ENCODE measurements around the gene NGB. TPM values are rescaled to one million over a fixed set of nuclear protein-coding genes. Genes with fewer than 3 reads are reported as not detected.
A peak's percentile ranks its signal among the peaks of the same experiment; 100 is the strongest.

Gene NGB
- total RNA-seq, 1 donor from 2014 or later = not detected

DNA sequence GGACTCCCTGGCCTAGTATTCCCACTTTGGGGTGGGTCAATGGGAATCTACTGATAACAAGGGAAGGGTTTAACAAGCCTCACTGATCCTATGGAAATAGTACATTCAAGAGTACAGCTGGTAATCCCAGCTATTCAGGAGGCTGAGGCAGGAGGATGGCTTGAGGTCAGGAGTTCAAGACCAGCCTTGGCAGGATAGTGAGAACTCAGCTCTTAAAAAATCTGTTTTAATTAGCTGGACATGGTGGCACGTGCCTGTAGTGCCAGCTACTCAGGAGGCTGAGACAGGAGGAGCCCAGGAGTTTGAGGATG is 45.1 kb upstream of the NGB start:
- H3K27me3 Mint-ChIP-seq (ENCODE audit: low read depth) = no peaks in the 10 kb centered on the region
- DNase-seq (ENCODE audit: low spot score in 2 of 2, unreplicated experiment in 2 of 2) = no peak
- H3K4me1 Mint-ChIP-seq = peaks cover 49% of the 10 kb centered on the region
- H3K4me3 Mint-ChIP-seq = no peak overlapping the region
- H3K36me3 Mint-ChIP-seq = no peaks in the 10 kb centered on the region
- no peaks in the 10 kb centered on the region for H3K9me3 Mint-ChIP-seq
- TF ChIP-seq, protein P1, sequence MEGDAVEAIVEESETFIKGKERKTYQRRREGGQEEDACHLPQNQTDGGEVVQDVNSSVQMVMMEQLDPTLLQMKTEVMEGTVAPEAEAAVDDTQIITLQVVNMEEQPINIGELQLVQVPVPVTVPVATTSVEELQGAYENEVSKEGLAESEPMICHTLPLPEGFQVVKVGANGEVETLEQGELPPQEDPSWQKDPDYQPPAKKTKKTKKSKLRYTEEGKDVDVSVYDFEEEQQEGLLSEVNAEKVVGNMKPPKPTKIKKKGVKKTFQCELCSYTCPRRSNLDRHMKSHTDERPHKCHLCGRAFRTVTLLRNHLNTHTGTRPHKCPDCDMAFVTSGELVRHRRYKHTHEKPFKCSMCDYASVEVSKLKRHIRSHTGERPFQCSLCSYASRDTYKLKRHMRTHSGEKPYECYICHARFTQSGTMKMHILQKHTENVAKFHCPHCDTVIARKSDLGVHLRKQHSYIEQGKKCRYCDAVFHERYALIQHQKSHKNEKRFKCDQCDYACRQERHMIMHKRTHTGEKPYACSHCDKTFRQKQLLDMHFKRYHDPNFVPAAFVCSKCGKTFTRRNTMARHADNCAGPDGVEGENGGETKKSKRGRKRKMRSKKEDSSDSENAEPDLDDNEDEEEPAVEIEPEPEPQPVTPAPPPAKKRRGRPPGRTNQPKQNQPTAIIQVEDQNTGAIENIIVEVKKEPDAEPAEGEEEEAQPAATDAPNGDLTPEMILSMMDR (IDR thresholded peaks at IDR 0.05; ENCODE audit: unreplicated experiment) = no peak
- H3K27ac Mint-ChIP-seq = peak overlapping the region; percentile 6

DNA sequence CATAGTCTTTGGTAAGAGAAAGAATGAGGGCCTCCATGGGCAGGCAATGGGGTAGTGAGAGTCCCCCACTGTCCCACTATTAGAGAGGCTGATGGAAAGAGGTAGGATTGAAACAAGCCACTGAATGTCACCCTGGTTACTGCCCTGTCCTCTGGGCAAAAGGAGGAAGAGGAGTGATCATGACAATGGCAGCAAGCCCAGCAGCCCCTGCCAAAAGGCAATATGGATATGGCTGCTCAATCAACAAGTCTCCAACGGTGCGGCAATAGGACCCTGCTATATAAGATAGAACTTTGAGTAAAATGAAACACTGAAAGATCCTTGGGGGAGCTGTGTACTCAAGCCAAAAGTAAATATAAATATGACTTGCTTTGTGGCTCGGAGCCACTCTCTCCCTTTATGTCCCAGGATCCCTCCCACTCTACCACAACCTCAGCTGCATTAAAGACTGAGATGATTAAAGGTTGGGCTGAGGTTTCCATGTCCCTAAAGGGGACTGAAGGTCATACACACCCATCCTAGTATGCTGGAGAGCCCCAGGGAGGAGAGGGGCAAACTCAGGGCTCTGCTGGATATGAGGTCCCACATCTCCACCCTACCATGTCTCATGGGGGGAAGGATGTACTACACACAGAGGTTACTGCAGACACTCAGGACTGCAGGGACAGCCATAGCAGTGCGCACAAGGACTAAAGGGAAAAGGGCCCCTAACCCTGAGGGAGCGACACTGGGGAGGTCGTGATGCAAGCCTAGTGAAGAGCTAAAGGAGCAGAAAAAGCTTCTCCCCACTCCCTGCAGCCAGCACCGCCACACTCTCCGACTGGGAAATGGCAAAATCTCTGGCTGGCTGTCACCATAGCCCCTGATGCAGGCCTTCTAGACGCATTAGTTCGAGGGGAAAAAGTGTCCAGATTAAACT is 43.8 kb upstream of the NGB start:
- Mint-ChIP-seq H3K9me3 (no peaks in the 10 kb centered on the region), H3K27me3 (ENCODE audit: low read depth) (no peaks in the 10 kb centered on the region), H3K36me3 (peaks cover 2% of the 10 kb centered on the region), H3K4me3 (no peak overlapping the region), H3K27ac (peak overlapping the region; percentile 92), H3K4me1 (peaks cover 45% of the 10 kb centered on the region)
- DNase-seq (ENCODE audit: low spot score in 2 of 2, unreplicated experiment in 2 of 2) = no peak
- TF ChIP-seq, protein P1 (IDR thresholded peaks at IDR 0.05; ENCODE audit: unreplicated experiment) = no peak

DNA sequence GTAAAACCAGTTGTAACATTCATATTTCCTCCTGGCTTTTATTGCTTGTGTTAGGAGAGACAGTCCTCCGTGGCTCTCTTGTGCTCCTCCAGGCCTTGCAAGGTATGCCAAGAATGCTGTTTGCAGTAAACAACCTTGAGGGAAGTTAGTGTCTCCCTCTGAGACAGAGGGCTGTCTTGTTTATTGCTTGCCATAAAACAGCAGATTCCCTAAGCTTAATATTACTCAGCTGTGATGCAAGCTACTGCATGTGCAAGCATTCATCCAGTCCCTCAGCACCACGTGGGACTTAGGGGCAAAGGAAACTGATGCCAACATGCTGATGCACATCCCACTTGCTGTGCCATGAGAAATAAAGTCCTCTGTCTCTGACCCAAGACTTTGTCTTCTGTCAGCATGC is 43.0 kb upstream of the NGB start:
- DNase-seq (ENCODE audit: low spot score in 2 of 2, unreplicated experiment in 2 of 2) = no peak
- no peaks in the 10 kb centered on the region for H3K9me3 Mint-ChIP-seq
- H3K4me3 Mint-ChIP-seq = no peak overlapping the region
- H3K36me3 Mint-ChIP-seq = peaks cover 2% of the 10 kb centered on the region
- H3K4me1 Mint-ChIP-seq = peaks cover 38% of the 10 kb centered on the region
- H3K27ac Mint-ChIP-seq = peak overlapping the region; percentile 92
- H3K27me3 Mint-ChIP-seq (ENCODE audit: low read depth) = no peaks in the 10 kb centered on the region
- TF ChIP-seq, protein P1 (IDR thresholded peaks at IDR 0.05; ENCODE audit: unreplicated experiment) = no peak

DNA sequence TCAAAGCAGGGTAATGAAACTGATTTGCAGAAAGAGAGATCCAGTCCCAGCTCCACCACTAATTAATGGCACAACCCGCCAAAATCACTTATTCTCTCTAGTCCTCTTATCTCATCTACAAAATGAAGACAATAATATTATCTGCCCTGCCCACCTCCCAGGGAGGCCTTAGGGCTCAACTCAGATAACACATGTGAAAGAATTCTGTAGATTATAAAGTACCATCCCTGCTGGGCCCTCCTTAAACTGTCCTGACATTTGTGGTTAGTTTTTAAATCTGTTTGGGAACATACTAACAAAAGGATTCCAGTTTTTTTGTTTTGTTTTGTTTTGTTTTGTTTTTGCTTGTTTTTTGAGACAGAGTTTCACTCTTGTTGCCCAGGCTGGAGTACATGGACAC is 42.4 kb upstream of the NGB start:
- no peak for DNase-seq (ENCODE audit: low spot score in 2 of 2, unreplicated experiment in 2 of 2)
- Mint-ChIP-seq H3K36me3 (peaks cover 2% of the 10 kb centered on the region), H3K4me1 (peaks cover 38% of the 10 kb centered on the region), H3K27me3 (ENCODE audit: low read depth) (no peaks in the 10 kb centered on the region), H3K9me3 (no peaks in the 10 kb centered on the region), H3K4me3 (no peak overlapping the region), H3K27ac (peak overlapping the region; percentile 92)
- TF ChIP-seq, protein P1 (IDR thresholded peaks at IDR 0.05; ENCODE audit: unreplicated experiment) = no peak

DNA sequence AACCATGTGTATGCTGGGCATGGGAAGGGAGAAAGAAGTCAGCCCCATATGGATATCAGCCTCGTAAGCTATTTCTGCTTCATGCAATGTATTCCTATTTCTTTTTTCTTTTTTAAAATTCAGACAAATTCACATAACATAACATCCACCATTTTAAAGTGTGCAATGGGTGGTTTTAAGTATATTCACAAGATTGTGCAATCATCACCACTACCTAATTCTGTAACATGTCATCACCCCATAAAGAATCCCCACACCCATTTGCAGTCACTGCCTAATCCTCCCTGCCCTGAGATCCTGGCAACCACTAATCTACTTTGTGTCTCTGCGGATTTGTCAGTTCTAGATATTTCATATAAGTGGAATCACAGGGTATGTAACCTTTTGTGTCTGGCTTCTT is 40.2 kb upstream of the NGB start:
- TF ChIP-seq, protein P1 (IDR thresholded peaks at IDR 0.05; ENCODE audit: unreplicated experiment) = no peak
- DNase-seq (ENCODE audit: low spot score in 2 of 2, unreplicated experiment in 2 of 2) = no peak
- no peaks in the 10 kb centered on the region for H3K9me3 Mint-ChIP-seq
- H3K27ac Mint-ChIP-seq = no peak overlapping the region
- H3K4me3 Mint-ChIP-seq = no peak overlapping the region
- no peaks in the 10 kb centered on the region for H3K27me3 Mint-ChIP-seq (ENCODE audit: low read depth)
- peaks cover 2% of the 10 kb centered on the region for H3K36me3 Mint-ChIP-seq
- peaks cover 47% of the 10 kb centered on the region for H3K4me1 Mint-ChIP-seq
